CD4-positive, alpha-beta T cell treated with Interleukin-12 subunit alpha and Interleukin-12 subunit beta, for 1 hour (primary cell): Measurements from ENCODE around the gene KRTAP10-2.
"Not testable (repeated sequence)": the region's sequence is repeated elsewhere in the genome, so short reads cannot be mapped to it uniquely, and the experiment has no call there.

Source experiments
- DNase-seq: peaks from one replicate; pipeline ENCODE4 v3.0.0-alpha.2; 2020

Gene KRTAP10-2

DNA sequence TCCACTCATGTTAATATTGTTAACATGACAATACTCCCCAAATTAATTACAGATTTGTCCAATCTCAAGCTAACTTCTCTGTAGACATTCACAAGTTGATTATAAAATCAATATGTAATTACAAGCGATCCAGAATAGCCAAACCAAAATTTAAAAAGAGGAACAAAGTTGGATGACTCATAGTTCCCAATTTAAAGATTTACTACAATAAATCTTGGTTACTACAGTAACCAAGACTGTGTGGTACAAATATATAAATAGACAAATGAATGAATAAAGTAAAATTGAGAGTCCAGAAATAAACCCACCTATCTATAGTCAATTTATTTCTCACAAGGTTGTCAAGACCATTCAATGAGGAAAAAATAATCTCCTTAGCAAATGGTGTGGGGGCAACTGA, 15.1 kb upstream of the KRTAP10-2 start:
- no peak for DNase-seq

DNA sequence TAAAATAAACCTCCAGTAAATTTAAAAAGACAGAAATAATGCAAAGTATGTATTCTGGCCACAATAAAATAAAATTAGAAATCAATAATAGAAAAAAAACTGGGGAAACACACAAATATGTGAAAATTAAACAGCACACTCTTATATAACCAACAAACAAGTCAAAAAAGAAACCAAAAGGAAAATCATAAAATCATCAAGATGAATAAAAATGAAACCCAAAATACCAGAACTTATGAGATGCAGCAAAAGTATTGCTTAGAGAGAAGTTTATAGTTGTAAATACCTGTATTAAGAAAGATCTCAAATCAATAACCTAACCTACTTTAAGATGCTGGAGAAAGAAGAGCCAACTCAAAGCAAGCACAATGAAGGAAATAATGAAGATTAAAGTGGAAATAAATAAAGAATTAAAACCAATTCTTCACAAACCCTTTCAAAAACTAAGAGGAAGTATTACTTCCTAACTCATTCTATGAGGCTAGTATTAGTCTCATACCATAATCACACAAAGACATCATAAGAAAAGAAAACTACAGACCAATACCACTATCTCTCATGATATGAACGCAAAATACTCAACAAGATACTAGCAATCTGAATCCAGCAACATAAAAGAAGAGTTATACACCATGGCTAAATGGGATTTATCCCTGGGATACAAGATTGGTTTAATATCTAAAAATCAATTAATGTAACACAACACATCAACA, 13.7 kb upstream of the KRTAP10-2 start:
- no peak for DNase-seq

DNA sequence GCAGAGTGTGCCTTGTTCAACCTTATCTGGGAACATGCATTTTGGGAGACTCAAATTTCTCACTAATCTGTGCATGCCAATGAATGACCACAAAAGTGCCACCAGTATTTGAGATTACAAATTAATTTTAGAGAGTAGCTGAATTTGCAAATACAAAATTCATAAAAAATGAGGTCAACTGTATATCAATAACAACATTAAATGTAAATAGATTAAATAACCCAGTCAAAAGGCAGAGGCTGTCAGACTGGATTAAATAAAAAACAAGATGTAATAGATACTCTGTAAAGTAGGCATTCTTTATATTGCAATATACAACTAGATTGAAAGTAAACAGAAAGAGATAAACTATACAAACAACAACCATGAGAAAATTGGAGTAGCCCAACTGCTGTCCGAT, 12.8 kb upstream of the KRTAP10-2 start:
- DNase-seq: no peak

DNA sequence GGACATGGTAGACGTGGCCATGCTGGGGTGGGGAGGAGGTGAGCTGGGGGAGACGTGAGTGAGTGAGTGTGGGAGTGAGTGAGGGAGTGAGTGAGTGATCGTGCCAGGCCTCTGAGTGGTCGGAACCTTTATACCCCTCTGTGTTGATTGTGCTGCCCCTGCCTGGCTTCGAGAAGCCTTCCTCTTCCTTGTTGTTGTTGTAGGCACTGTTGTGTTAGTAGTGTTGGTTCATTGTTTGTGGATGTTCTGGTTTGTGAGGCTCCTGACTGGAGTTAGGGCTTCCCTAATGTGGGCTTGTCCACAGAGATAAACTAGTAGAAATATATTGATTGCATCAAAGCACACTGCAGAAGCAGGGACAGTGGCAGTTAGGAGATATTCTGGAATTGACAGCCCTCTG, 7.4 kb upstream of the KRTAP10-2 start, which contains the start of gene KRTAP10-3:
Gene KRTAP10-3 (minus strand): TSS at position 101 of the 400 bp plus-strand sequence. CDS start 80 bp downstream, at position 21.
- no peak for DNase-seq

DNA sequence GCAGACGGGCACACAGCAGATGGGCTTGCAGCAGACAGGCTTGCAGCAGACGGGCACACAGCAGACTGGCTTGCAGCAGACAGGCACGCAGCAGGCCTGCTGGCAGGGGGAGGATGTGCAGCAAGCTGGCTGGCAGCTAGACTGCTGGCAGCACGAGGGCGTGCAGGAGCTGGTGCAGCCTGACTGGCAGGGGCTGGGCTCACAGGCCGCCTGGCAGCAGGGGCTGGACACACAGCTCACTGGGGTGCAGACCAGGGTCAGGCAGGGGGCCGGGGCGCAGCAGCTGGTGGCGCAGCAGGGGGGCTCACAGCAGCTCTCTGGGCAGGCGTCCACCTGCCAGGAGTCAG, 7.0 kb upstream of the KRTAP10-2 start:
- not testable (repeated sequence) for DNase-seq

DNA sequence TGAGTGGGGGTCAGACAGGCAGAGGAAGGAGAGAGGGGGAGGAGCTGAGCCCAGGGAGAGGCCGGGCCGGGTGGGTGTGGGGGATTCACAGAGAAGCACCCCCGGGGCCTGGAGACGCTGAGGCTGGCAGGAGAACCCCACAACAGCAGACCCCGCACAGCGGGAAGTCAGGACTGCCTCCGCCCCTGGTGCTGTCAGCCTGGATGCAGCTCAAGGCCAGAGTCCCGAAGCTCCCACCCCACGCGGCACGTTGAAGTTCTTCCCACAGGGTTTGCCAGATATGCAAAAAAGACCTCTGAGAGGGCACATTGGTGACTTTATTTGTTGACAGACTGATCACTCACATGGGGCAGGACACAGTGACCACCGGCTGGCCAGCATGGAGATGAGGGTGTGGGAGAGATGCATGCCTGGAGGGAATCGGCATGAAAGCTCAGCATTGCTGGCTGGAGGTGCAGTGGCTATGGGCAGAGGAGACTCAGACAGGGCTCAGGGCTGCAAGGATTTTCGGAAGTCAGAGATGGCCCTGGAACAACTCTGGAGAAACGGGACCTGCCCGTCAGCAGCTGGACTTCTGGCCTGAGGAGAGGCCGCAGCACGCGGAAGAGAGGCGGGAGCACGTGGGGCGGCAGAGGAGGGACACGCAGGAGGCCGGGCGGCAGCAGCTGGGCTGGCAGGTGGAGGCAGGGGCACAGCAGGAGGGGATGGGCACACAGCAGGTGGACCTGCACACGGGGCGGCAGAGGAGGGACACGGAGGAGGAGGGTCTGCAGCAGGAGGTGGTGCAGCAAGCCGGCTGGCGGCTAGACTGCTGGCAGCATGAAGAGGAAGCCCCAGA, 6.4 kb upstream of the KRTAP10-2 start:
- no peak for DNase-seq

DNA sequence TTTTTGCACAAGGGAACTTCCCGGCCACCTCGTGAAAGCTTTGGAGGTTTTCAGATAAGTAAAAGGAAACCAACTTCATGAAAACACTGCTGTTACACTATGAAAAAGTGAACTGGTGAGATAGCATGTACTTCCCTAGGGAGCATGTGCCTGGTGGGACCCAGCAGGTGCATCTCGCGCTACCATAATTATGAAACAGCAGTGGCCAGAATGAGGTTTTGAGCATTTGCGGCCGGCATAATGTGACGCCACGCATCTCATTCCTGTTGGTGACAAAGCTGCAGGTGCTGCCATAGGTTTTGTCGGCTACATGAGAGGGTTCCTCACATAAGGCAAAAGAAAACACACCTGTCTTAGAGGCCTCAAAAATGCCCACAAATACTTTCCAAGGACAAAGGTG, 5.6 kb upstream of the KRTAP10-2 start:
- no peak for DNase-seq

DNA sequence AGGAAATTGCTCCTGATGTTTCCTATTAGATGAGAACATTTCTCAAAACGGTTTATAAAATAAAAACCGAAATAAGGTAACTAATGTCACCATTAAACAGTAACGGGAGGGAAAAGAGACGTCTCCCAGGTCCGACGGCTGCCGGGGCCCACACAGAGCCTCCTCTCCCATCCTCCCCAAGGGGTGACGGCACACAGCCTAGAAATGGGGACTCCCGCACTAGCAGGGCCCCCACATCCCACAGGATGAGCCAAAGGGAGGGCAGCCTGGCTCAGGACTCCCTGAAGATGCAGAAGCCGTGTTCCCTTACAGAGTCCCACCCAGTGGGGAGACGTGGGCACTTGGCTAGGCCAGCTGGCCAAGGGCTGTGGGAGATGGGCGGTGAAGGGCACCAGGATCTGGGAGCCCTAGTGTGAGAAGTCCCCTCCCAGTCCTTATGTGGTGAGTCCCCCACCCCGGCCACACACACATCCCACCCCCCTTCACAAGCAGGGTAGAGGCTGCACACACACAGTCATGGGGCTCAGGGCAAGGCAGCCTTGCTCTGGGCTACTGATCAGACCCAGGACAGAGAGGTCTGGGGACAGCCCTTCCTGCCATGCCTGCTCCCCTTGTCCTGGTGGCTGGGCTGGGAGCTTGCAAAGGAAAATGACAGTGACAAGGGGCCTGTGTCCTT, 4.0 kb upstream of the KRTAP10-2 start:
- no peak for DNase-seq

DNA sequence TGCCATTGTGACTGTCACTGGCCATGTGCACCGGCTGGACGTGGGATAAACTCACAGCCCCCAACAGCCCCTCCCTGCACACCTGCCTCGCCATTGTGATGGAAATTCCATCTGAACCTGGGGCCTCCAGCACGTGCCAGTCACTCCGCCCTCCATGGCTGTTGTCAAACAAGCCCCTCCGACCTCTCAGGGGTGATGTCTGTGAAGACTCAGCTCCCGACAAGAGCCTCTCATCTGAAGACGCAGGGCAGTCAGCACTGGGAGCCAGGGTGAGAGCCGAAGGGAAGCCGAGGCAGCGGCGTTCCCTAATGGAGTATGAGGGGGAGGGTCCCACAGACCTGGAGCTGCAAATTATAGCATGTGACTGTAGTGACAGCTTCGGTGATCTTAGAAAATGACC, 1.4 kb upstream of the KRTAP10-2 start:
- DNase-seq: no peak

DNA sequence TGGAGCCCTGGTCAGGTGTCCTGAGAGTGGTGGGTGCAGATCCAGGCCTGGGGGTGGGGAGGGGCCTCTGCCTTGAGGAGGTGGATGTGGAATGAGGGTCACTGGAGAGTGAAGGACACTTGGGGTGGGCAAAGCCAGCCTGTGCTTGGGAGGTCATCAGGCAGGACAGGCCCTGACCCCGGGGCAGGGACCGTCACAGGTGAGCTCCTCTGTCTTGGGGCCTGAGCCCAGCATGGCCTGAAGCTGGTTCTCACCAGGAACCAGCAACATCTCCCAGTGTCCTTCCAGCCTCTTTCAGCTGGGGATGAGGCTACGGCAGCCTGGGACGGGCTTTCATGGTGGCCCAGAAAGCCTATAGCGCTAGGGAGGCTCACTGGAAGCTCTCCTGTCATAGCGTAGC, 831 bp upstream of the KRTAP10-2 start:
- no peak for DNase-seq

DNA sequence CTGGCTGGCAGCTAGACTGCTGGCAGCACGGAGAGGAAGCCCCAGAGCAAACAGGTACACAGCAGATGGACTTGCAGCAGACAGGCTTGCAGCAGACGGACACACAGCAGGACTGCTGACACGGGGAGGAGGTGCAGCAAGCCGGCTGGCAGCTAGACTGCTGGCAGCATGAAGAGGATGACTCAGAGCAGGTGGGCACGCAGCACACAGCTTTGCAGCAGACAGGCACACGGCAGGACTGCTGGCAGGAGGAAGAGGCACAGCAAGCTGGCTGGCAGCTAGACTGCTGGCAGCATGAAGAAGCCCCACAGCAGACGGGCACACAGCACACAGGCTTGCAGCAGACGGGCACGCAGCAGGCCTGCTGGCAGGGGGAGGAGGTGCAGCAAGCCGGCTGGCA, 498 bp downstream of the KRTAP10-2 start:
- no peak for DNase-seq

DNA sequence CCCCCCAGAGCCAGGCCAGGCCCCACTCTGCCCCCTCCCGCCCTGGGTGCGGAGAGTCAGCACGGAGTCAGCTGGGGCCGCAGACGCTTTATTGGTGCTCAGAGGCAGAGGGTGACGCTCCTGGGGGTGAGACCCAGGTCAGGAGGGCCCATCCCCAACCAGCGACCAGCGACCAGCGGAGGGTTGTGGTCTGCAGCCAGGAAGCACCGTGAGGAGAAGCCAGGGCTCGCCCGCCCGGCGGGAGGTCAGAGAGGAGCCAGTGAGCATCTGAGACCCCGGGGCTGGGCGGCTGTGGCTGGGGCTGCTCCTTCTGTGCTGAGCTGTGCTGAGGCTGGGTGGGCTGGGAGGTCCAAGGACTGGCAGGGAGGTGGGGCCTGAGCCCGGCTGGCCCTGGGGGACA, 1.0 kb downstream of the KRTAP10-2 start:
- not testable (repeated sequence) for DNase-seq

DNA sequence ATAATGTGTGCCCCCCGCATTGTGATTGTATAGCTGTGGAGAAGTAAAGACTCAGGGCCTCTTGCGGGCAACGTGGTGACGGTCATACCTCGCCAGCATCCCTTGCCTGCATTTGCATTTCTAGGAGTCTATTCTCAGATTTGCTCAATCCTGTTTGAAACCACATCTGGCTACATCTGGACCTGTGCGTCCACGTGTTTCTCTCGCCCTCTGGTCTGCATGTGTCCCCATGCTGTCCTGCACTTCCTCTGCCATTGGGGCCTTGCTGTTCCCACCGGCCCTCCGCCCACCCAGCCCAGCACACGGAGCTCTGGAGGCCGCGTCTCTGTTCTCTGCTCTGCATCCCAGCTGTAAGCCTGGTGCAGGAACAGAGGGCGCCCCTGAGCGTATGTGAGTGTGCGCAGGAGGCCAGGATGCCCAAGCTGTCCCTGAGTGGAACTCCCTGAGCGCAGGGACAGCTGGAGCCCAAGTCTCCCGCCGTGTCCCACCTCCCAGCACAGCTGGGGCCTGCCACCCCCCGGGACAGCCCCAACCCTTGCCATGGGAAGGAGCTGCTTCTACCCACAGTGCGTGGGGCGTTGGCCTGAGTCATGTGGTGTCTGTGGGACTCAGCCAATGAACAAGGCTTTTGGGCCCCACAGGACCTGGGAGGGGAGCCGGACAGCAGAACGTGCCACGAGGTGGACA, 1.6 kb downstream of the KRTAP10-2 start:
- DNase-seq: no peak

DNA sequence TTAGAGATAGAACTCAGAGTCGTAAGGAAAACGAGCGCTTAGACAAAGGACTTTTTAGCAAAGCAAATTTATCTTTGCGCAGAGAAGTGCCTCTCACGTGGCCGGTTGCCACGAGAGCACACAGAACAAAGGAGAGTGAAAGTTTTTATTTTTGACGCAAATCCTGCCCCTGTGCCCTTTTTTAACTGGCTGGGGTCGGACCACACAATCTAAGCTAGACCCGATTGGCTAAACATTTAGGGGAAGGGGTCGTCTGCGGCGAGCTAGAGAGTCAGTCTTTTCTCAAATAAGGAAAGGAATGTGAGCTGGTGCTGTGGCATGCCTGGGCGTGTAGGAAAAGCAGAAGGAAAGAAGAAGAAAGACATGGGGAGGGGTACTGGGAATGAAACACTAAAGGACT, 2.4 kb downstream of the KRTAP10-2 start:
- DNase-seq: no peak

DNA sequence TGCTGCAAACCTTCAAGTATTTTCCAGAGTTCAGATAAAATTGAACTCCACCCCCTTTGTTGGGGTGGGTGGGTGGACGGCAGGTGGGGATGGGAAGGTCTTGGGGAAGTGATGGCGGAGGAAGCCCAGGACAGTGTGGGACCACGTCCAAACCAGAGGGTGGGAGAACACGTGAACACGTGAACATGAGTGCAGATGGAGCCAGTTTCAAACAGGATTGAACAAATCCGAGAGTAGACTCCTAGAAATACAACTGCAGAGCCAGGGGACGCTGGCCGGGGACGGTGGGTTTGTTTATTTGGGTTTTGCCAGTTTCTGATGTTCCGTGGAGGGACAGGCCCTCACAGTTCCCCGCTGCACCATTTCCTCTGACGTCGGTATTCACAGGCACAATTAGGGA, 2.9 kb downstream of the KRTAP10-2 start:
- DNase-seq: no peak

DNA sequence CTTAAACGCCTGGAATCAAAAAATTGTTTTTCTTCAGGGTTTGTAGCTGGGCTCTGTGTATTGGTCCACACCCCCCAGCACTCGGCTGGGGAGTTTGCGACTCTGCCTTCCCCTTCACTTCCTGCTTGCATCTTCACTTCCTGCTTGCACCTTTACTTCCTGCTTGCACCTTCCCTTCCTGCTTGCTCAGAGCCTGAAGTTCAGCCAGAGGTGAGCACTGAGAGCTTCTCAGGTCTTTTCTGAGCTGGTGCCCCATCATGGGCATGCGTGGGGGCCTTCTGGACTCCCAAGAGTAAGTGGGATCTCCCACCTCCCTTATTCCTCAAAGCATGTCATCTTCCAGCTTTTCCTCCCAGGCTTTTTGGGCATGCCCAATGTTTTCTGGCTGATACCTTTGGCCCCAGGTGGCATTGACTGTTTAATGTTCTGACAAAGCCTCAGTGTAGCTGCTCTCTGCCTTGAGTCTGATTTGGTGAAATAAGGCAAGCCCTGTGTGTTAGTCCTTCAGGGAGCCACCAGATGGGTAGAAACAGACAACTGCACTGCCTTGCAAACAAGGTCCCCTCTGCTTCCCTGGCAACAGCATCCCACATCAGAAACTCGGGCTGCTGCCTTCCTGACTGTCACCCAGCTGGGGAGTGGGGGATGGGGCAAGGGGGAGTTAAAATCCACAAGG, 3.5 kb downstream of the KRTAP10-2 start:
- peak; percentile 54 for DNase-seq

DNA sequence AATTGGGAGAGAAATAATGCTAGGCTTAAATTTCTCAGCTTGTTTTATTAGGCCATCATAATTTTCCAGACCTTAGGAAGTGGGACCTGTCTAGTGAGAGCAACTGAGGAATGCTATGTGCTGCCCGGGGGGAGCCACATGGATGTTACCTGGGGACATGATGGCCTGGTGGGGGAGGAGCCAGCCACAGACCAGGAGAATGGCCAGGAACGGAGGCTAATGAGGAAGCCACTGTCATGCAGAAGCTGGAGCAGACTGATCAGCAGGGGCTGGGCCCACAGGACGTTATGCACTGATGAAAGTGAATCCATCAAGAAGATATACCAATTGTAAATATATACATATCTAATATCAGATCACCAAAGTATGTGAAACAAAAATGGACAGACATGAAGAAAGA, 6.7 kb downstream of the KRTAP10-2 start:
- no peak for DNase-seq

DNA sequence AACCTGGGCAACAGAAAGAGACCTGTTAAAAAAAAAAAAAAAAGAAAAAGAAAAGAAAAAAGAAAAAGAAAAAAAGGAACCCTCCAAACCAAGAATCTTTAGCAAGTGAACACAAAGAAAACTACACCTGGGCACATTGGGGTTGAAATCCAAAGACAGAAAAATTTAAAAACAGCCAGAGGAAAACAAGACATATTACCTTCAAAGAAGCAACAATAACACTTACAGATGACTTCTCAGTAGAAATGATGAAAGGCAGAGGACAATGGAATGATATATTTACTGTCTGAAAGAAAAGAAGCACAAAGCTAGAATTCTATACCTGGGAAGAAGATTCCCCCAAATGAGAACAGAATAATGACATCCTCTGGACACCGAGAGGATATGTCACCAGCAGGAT, 8.6 kb downstream of the KRTAP10-2 start:
- no peak for DNase-seq

DNA sequence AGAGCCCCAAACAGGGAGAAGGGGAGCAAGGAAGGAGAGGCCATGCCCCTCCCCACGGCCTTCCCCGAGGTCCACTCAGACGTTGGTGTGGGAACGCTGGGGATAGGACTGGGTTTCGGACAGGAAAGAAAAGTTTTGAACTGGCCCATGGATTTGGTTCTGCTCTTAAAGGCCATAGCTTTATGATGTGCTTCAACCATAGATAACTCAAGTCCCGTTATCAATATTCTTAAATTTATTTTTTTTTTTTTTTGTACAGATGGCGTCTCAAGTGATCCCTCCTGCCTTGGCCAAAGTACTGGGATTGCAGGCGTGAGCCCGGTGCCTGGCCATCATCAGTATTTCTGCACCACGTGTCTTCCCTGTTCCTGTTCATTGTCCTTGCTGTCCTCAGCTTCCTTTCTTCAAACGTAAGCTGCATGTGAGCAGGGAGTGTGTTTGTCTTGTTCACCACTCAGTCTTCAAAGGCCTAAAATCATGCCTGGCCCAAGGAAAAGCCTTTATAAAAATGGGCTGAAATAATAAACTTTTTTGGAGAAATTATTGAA, 10.5 kb downstream of the KRTAP10-2 start:
- DNase-seq: no peak

DNA sequence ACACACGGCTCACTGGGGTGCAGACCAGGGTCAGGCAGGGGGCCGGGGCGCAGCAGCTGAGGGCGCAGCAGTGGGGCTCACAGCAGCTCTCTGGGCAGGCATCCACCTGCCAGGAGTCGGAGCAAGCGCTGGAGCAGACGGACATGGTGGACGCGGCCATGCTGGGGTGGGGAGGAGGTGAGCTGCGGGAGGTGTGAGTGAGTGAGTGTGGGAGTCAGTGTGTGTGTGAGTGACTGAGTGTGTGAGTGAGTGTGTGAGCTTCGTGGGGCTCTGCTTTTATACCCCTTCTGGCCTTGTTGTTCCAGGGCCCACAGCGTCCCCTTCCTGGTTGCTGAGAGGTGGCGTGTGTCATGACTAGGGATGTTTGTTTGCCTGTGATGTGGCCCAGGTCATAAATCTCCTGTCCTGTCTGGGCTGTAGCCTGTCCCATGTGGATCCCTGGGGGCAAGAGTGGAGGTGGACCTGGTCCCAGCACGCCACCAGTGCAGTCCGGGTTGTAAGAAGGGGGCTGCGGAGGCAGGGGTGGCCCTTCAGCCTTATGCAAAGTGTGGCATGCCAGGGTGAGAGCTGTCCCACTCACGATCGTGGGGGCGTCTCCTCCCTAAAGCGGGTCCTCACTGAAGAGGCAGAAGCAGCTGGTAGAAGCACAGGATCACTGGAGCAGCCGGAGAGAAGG, 11.2 kb downstream of the KRTAP10-2 start, which contains the start of gene KRTAP10-1:
Gene KRTAP10-1 (minus strand): TSS at position 205 of the 676 bp plus-strand sequence. CDS start 45 bp downstream, at position 160.
- no peak for DNase-seq

DNA sequence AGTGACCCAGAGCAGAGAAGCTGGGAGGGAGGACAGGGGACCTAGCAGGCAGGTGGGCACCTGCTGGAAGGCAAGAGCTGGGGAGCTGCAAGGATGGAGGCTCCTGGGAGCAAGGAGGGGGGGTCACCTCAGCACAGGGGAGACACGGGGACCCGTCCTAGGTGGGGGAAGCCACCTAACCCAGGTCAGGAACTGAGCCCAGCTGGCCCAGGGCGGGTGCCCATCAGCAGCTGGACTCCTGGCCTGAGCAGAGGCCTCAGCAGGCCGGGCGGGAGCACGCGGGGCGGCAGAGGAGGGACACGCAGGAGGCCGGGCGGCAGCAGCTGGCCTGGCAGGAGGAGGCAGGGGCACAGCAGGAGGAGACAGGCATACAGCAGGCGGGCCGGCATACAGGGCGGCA, 12.3 kb downstream of the KRTAP10-2 start:
- DNase-seq: no peak
